Activated CD4-positive, alpha-beta T cell treated with anti-CD3 and anti-CD28 coated beads for 1 hour (primary cell): ENCODE data around the gene FXYD4.

Source experiments
- DNase-seq: peaks from one replicate; pipeline ENCODE4 v3.0.0-alpha.2; 2020

Gene FXYD4

DNA sequence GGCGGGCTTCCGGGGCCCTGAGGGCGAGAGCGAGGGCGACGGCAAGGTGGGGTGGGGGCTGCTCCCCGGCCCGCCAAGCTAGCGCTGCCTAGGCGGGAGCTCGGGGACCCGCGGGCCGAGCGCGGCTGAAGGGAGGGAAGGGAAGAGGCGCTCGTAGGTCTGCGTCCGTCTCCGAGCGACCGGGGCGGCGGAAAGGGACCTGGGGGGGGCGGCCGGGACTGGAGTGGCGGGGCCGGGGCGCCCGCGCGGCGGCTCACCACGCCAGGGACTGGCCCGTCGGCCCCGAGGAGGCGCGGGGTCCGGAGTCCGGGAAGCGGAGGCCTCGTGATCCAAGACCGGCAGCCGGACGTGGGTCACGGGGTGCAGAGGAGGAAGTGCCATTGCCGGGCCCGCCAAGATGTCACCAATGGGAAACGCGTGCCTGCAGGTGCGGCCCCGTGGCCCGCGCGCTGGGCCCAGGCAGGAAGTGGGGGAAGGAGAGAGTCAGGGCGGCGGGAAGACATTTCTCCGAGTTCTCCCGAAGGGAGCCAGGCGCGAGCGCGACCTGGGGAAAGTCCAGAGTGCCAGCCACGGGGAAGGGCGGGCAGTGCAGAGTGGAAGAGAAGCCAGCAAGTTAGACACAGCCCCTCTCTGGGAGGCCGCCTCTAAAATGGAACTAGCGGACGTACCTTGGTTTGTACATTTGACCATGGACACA is 25.6 kb downstream of the FXYD4 start:
- DNase-seq = peak; percentile 52

DNA sequence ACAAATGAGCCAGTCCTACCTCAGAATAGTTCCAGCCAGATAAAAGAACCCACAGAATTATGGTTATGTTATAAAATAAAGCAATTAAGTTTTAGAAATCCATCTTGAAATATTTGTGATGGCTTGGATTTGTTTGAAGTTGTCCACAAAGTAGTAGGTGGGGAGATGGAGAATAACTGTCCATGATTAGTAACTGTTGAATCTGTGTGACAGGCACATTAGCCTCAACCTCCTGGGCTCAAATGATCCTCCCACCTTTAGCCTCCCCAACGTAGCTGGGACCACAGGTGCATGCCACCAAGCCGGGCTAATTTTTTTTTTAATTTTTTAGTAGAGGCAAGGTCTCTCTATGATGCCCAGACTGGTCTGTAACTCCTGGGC is 27.5 kb downstream of the FXYD4 start:
- DNase-seq = no peak

DNA sequence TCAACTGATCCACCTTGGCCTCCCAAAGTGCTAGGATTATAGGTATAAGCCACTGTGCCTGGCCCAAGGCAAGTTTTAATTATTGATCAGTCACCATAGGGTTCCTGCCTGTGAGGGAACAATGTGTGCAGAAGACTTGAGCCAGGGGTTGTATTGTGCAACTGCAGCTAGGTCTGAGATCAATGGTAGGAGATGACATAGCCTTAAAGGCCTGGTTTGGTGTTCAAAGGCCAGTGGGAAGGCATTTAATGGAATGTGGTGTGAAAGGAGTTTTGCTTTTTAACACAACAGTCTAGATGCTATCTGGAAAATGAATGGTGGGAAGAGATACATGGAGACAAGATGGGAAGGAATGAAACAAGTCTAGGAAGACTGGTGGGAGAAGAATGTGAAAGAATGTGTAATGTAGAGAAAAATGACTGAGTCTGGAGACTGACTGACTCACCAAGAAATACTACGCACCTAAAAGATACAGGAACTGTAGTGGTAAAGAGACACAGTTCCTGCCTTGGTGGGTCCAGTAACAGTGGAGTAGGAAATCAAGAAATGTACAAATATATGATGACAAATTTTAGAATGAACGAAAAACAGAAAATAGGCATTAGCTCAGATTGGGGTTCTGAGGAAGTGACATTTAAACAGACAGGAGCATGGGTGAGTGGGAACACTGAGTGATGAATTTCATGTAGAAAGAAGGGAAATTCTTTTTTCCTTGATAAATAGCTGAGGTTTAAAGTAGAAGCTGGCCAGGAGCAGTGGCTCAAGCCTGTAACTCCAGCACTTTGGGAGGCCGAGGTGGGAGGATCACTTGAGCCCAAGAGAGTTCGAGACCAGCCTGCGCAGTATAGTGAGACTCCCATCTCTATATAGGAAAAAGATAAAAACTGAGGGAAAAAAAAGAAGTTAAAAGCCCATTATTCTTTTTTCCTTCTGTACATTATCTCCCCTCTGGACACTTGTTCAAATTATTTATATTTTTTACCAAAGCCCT is 28.2 kb downstream of the FXYD4 start:
- no peak for DNase-seq

DNA sequence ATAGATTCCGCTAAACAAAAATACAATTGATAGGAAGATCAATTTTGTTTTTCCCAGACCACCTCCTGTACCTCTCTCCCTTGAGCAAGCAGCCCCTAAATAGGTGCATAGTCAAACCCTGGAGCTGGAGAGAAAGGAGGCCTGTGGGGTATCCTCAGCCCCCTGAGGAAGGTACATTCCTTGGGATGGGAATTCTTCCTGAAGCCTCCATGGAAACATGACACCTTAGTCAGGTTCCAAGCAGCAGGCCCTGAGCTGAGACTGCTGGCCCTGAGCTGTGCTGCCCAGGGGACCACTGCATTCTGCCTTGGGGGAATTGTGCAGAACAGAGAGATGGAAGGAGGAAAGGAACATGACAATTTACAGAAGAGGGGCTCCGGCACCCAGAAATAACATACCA is 30.2 kb downstream of the FXYD4 start:
- no peak for DNase-seq

DNA sequence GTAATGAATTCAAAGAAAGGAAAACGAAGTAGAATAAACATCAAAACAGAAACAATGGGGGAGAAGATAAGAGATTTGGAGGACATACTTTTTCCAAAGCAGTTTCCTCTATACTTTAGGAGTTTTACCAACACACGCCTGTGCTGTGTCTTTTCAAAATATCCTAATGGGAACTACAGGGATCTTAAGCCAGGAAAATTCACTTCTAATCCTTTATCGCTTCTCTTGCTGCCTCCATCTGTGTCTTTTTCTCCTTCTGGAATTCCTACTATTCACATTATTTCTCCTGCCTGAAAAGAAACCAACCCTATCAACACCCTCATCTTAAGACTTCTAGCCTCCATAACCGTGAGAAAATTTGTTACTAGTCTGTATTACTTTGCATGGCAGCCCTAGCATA is 30.7 kb downstream of the FXYD4 start:
- DNase-seq = no peak

DNA sequence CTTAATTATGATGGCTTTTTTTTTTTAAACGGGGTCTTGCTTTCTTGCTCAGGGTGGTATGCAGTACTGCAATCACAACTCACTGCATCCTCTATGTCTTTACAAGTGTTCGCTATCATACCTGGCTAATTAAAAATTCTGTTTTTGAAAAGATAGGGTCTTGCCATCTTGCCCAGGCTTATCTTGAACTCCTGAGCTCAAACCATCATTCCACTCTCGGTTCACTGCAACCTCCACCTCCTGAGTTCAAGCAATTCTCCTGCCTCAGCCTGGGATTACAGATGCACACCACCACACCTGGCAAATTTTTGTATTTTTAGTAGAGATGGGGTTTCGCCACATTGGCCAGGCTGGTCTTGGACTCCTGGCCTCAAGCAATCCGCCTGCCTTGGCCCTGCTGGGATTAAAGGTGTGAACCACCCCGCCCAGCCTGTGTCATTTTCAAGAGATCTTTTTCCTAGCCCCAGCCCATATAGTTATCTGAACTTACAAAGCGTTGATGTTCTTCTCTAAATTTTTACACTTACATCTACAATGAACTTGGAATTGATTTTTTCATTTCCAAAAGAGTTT is 31.5 kb downstream of the FXYD4 start:
- no peak for DNase-seq

DNA sequence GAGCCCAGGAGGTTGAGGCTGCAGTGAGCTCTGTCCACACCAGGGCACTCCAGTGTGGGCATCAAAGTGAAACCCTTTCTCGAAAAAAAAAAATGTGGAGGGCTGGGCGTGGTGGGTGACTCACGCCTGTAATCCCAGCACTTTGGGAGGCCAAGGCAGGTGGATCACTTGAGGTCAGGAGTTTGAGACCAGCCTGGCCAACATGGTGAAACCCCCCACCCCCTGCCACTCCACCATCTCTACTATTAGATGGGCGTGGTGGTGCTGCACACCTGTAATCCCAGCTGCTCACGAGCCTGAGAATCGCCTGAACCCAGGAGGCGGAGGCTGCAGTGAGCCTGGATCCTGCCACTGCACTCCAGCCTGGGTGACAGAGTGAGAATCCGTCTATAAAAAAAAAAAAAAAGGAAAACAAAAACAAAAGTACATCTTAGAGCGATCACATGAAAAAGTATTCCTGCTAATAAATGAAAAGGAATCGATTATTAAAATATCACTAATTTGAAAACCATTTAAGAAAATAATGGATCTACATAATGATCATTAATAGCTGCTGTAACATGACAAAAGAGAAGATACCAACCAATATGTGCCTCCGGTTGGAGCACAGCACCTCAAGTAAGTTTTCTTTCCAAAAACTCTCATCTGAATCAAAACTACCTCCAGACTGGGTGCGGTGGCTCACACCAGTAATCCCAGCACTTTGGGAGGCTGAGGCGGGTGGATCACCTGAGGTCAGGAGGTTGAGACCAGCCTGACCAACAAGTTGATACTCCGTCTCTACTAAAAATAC is 32.7 kb downstream of the FXYD4 start:
- DNase-seq = no peak

DNA sequence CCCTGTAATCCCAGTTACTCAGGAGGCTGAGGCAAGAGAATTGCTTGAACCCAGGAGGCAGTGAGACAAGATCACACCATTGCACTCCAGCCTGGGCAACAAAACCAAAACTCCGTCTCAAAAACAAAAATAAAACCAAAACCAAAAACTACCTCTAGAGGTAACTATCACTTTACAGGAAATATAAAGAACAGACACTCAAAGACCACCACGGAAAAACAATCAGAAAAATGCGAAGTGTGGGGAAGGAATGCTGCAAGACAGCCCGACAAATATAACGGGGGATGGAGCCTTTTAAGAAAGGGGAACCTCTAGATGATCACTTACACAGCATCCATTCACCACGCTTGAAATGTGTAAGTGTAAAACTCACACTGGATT is 33.3 kb downstream of the FXYD4 start:
- no peak for DNase-seq

DNA sequence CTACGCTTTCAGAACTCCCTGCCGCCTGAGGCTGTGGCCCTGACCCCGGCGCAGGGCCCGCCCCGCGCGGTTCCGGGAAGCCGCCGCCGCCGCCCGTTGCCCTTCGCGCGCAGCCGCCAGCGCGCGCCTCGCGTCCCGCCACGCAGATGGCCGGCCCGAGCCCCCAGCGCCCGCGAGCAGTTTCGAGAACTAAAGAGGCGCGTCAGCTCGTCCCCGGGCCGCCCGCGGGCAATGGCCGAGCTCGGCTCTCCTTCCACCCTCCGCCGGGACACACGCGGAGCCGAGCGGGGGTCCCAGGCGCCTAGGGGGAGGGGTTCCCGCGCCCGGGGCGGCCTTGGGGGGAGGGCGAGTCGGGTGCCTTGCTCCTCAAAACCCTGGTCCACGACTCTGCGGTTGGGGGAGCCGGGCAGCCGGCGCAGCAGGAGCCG is 35.7 kb downstream of the FXYD4 start:
- DNase-seq = no peak

DNA sequence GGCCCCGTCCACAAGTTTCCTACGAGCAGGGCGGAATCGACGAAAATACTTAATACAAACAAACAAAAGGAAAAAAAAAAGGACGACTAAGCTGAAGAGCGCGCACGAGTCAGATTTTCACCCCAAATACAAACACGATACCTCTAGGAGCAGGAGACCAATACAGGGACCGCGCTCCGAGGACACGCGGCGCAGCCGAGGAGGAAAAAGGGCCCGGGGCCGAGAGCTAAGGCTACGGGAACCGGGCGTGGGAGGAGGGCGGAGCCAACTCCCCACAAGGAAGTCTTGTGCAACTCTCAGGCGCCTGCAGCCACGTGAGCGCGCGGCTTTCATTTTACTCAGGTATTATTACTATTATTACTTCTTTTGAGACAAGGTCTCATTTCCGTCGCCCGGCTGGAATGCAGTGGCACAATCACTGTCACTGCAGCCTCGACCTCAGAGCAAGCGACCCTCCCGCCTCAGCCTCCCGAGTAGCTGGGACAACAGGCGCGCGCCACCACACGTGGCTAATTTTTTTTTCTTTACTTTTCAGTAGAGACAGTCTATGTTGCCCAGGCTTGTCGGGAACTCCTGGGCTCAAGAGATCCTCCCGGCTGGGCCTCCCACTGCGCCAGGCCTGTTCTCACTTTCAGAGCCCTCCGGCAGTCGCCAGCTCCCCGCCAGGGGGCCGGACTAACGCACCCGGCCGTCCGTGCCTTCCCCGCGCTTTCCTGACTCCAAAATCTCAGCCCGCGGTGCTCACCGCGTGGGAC is 36.3 kb downstream of the FXYD4 start:
- peak; percentile 71 for DNase-seq

DNA sequence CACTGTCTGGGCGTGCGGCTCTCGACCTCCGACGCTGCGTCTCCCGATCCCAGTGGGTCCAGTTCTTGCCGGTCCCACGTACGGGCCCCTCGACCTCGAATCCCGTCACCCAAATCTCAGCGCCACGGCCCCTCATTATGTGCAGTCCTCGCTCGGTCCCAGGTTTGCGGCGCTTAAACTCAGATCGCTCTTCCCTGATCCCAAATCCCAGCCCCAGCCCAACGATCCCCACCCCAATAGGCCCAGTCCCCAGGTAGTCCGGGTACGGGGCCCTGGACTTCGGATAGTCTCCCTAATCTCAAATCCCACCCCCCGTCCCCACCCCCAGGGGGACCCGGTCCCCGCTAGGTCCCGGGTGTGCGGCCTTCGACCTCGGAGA is 36.9 kb downstream of the FXYD4 start:
- DNase-seq = no peak

DNA sequence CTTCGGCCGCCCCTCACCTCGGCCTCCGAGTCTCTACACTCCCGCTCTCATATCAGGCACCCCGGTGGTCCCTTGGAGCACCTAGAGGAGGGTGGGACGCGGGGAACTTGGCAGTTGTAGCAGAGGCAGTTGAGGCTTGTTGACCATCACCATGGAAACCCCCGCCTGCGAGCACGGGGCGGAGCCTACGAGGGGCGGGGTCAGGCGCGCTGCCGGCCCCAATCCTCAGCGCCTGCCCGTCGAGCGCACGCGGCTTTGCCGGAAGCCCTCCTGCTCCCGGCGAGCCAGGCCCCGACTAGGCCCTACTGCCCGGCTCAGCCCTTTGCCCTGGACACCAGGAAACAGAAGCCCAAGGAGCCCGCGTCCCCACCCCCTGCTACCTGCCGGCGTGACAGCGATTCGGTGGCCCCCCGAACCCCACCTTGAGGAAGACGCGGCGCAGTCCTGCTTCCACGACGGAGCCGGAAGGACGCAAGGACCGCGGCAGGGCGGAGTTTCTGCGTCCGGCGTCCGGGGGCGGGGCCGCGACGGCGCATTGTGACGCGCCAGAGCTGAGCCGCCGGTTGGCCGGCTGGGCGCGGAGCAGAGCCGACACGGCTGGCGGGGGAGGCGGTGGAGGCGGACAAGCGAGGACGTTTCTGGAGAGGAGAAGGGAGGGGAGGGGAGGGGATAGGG is 37.4 kb downstream of the FXYD4 start, which contains the start of gene HNRNPF:
HNRNPF (minus strand) TSS at position 477 of the 675 bp plus-strand sequence. CDS start 21,302 bp downstream, outside the sequence.
- DNase-seq = peak; percentile 90

DNA sequence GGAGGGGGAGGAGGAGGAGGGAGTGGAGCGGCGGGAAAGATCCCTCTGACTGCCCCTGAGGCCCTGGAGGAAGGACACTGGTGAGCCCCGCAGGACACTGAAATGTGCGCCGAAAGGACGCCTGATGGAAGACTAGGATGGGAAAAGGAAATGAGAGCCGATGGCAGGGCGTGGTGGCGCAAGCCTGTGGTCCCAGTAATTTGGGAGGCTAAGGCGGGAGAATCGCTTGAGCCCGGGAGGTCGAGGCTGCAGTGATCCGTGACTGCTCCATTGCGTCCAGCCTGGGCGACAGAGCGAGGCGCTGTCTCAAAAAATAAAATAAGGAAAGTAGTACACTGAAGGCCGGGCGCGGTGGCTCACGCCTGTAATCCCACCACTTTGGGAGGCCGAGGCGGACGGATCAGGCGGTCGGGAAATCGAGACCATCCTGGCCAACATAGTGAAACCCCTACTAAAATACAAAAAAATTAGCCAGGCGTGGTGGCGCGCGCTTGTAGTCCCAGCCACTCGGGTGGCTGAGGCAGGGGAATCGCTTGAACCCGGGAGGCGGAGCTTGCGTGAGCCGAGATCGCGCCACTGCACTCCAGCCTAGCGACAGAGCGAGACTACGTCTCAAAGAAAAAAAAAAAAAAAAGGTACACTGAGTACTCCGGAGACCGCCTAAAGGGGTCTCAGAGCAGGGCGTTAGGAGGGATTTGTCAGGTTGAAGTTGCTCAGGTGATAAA is 38.1 kb downstream of the FXYD4 start:
- DNase-seq = peak; percentile 59

DNA sequence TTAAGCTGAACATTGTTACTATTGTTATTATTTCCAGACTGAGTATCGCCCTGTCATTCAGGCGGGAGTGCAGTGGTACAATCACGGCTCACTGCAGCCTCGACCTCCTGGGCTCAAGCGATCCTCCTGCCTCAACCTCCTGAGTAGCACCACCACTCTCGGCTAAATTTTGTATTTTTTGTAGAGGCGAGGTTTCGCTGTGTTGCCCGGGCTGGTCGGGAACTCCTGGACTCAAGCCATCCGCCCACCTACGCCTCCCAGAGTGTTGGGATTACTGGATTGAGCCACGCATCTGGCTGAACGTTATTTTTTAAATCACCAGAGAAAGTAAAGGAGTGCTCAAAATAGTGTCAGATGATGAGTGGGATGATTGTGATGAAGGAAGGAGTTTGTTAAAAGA is 38.9 kb downstream of the FXYD4 start:
- DNase-seq = no peak

DNA sequence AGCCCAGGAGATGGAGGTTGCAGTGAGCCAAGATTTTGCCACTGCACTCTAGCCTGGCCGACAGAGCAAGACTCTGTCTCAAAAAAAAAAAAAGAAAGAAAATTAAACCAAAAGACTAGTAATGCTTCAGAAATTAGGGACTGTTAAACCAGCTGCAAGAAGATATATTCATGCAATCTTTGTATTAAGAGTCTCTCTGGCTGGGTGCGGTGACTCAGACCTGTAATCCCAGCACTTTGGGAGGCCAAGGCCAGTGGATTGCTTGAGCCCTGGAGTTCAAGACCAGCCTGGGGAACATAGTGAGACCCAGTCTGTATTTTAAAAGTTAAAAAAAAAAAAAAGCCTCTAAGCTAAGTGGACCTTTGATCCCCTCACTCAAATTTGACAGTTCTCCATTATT is 40.1 kb downstream of the FXYD4 start:
- DNase-seq = no peak

DNA sequence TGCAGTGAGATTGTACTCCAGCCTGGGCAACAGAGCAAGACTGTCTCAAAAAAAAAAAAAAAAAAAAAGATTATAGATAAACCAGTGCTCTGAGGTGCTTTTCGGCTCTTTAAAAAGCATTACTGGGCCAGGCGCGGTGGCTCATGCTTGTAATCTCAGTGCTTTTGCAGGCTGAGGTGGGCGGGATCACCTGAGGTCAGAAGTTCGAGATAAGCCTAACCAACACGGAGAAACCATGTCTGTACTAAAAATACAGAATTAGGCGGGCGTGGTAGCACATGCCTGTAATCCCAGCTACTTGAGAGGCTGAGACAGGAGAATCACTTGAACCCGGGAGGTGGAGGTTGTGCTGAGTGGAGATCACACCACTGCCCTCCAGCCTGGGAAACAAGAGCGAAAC is 44.1 kb downstream of the FXYD4 start:
- DNase-seq = no peak

DNA sequence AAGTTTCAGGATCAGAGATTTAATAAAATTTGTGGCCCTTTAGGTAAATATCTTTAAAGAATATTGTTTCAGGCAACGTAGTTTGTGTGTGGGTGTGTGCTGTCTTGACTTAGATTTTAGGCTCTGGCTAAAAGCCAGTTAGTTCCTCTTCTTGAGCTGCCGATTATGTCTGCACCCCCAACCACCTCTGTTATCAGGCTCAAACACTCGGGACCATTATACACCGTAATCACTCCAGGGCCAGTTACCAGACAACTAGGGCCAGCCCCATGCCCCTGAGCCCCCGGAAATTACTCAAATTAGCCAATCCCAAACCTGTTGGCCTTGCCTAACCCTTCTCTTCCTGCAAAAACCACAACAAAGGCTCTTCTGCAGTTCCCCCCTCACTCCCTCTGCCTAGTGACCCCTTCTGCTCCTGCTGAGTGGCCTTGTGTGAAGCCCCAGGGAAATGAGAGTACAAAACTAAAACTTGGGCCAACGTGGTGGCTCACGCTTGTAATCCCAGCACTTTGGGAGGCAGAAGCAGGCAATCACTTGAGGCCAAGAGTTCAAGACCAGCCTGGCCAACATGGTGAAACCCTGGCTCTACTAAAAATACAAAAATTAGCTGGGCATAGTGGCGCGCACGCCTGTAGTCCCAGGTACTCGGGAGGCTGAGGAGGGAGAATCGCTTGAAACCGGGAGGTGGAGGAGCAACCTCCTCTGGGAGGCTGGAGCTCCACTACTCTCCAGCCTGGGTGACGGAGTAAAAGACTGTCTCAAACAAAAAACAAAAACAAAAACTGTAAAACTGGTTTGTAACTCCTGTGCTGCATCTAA is 46.7 kb downstream of the FXYD4 start:
- no peak for DNase-seq

DNA sequence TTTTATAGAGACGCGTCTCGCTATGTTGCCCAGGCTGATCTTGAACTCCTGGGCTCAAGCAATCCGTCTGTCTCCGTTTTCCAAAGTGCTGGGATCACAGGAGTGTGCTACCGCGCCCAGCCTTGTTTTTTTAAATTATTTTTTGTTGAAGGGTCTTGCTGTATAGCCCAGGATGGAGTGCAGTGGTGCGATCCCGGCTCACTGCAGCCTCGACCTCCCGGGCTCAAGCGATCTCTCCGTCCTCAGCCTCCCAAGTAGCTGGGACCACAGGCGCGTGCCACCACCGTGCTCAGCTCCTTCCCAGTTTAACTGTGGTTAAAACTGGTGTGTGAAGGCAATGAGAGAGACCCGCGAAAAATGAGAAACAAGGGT is 48.5 kb downstream of the FXYD4 start:
- DNase-seq = no peak

DNA sequence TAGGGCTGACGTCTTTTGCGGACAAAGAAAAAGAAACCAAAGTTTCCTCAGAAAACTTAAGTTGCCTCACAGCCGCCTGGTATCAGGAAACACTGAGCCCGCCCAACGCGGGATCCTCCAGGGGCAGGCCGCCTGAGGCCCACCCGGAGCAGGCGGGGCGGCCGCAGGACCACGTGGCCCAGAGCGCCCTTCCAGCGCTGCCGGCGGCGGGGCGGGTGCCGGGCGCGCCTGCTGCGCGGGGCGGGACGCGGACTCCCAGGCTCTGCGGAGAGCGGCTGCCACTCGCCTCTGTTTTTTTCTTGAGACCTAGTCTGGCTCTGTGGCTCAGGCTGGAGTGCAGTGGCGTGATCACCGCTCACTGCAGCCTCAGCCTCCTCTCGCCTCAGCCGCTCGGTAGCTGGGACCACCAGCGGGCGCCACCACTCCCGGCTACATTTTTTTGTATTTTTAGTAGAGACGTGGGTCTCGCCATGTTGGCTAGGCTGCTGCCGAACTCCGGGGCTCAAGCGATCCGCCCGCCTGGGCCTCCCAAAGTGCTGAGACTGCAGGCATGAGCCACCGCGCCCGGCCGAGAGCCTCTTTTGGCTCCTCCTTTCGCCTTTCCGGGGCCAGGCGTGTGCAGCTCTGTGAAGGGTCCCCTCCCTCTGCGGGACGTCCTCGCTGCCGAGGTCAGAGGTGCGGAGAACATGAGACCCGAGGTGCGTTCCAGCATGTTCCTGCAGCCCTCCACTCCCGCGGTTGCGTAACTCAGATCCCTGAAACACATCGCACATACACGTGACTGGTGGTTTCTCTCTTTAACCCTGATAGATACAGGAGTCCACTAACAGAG is 49.1 kb downstream of the FXYD4 start:
- peak; percentile 58 for DNase-seq
